GM19035 (cell line): ENCODE data around the gene ENO3.

ENCODE experiments used
- ATAC-seq: cut with Tn5 transposase; IDR thresholded peaks from one replicate; pipeline ENCODE4 v1.9.1; 2021; ENCODE audit not compliant: unreplicated experiment

Gene ENO3

DNA sequence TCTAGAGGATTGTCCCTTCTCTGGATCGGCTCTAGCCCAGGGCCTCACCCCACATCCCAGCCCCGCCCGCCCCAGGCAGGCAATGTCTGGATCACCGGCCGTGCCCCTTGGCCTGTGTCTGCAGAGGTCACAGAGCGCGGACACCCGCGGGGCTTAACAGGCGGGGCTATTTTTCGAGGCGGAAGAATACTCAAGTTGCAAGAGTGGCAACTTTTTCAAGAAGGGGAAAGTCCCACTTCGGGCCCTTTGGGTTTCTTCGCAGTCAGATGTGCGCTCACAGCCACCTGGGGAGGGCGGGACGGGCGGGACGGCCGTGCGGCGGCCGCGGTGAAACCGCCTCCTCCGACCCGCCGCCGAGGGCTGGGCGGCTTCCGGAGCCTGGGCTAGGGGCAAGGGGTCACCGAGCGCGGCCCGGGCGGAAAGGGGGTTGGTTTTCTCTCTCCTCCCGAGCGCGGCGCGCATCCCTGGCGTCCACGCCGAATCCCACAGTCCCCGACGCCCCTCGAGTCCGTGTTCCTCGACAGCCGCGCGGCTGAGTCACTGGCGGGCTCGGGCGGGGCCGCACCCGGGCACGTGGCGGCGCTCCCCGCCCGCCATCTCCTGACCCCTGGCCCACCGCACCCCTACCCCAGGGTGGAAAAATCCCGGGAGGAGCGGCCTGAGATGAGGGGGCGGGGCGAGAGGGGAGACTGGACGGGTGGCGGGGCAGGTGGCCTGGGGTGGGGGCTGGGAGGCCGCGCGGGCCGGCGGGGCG, 1.4 kb upstream of the ENO3 start:
- ATAC-seq = peak; percentile 39

DNA sequence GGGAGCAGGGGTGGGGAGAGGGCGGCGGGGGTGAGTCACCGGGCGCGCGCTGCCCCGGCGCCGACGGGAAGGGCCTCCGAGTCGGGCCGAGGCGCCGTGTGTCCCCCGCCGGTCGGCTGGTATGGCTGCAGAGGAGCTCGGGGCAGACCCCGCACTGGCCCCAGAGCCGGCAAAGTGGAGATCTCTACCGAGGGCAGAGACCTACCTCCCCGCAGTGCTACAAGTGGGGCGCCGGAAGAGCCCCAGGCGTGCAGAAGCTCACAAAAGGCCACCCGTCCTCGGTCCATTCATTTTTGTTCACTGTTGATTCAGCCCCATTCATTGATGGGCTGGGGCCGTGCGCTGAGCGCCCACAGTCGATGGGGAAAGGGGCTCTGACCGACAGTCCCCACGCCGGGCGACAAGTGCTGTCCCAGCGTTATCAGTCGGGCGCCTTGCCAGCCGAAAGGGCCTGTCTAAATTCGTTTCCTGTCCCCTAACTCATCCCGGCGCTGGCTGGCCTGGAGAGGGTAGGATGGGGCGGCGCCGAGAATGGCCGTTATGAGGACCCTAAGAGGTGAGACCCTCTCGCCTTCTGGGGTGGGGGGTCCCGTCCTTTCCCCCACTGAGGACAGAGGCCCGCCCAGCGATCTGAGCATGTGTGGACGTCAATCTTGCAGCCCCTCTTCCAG, 709 bp upstream of the ENO3 start:
- peak; percentile 0 for ATAC-seq

DNA sequence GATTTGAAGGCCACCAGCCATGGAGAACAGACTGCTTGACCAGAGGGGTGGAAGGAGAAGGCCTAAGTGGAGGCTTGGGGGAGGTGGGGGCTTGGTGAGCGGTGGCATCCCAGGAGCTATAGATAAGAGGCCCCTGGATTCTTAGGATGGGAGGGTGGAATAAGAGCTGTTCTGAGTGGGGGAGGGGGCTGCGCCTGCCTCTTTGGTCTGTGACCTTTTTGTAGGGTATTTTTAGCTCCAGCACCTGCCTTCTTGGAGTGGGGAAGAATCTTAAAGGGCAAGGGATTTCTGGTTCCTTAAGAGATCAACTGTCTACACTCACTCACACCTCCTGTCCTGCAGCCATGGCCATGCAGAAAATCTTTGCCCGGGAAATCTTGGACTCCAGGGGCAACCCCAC, 567 bp downstream of the ENO3 start:
- ATAC-seq = no peak

DNA sequence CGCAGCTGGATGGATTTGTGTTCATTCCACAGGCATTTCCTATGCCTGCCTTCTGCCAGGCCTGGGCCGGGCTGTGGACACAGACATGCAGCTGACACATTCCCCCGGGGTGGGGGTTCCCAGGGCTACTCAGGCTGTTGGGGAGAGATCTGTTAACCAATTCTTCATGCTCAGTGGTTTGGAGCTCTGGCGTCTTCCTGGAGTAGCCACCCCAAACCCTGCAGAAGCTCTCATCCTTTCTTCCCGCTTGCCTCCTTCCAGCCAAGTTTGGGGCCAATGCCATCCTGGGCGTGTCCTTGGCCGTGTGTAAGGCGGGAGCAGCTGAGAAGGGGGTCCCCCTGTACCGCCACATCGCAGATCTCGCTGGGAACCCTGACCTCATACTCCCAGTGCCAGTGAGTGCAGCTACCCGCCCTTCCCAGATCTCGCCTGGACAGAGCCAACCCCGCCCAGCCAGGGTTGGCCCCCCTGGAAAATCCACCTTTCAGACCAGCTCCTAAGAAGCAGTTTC, 2.6 kb downstream of the ENO3 start:
- no peak for ATAC-seq

DNA sequence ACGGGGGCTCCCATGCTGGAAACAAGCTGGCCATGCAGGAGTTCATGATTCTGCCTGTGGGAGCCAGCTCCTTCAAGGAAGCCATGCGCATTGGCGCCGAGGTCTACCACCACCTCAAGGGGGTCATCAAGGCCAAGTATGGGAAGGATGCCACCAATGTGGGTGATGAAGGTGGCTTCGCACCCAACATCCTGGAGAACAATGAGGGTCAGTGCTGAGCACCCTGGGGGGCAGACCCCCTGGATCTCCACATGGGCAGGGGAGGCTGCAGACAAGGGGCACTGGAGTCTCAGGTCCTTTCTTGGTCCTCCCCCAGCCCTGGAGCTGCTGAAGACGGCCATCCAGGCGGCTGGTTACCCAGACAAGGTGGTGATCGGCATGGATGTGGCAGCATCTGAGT, 4.2 kb downstream of the ENO3 start:
- ATAC-seq = no peak

DNA sequence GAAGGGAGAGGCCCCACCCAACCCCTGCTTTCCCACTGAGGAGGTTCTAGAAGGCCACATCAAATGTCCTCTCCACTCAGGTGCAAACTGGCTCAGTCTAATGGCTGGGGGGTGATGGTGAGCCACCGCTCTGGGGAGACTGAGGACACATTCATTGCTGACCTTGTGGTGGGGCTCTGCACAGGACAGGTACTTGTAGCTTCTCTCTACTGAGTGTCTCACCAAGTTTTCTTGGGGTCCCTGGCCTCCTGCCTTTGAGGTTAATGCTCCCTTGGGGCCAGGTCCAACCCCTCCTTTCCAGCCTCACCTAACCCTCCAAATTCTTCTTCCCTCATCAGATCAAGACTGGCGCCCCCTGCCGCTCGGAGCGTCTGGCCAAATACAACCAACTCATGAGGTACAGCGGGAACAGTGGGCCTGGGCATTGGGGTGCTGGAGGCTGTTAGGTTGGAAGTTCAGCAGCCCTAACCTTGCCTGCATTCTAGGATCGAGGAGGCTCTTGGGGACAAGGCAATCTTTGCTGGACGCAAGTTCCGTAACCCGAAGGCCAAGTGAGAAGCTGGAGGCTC, 5.7 kb downstream of the ENO3 start:
- ATAC-seq = no peak

DNA sequence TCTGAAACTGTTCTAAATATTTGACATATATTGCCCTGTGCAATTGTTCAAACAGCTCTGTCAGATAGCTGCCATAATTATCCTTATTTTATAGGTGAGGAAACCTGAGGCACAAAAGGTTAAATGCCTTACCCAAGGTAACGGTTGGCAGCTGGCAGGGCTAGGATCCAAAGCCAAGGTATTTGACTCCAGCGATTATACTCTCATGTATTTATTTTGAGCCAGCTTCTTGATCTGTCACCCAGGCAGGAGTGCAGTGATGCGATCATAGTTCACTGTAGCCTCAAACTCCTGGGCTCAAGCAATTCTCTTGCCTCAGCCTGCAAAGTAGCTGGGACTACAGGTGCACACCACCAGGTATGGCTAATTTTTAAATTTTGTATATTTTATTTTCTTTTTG, 7.2 kb downstream of the ENO3 start:
- ATAC-seq = no peak

DNA sequence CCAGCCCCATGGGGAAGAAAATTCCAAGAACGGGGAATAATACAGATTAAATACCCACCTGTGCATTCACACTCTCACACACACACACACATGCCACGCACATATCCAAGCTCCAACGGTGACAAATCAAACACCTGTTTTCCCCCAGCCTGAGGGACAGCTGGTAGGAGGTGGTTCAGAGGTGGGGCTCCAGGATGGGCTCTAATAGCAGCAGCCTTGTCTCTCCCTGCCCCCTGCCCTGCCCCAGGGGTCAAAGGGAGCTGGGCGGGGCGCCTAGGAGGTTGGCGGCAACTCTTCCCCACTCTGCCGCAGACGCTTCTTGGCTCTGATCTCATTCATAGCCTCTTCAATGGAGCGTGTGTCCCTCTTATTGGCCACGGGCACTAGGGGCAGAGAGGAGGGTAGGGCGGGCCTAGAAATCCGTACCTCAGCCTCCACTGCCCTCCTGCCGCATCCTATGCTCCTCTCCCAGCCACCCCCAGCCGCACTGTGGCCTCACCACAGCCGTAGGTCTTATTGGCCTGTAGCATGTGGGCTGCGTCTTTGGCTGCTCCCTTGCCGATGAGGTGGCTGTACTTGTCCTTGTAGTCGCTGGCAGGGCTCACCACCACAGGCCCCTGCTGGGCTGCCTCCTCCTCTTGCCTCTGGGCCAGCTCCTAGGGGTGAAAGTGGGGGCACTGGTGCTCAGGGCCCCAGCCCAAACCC, 8.5 kb downstream of the ENO3 start:
- ATAC-seq = no peak

DNA sequence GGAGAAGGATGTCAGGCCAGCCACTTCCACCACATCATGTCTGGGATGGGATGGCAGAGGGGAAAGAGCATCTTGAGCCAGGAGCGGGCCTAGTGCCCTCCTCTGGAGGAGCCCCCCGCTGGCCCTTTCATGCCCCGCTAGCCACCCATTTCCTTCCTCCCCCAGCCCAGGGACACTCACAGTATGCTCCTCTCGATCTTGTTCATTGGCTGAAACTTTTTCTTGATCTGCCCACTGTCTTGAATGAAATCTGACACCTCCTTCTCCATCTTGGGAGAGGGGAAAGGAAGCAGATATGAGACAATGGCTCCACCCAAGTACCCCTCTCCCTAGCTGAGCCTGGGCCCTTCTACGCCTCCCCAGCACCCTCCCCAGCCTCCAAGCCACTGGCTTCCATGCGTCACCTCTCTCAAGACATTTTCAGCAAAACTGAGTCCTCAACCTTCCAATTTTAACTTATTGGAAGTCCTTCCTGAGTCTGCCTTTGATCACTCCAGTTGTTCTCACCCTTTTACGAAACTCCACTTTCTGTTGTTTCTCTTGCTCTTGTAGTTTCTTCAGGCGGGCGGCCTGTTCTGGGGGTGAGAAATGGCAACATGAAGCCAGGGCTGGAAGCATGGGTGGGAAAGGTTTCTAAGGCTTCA, 9.5 kb downstream of the ENO3 start:
- no peak for ATAC-seq

DNA sequence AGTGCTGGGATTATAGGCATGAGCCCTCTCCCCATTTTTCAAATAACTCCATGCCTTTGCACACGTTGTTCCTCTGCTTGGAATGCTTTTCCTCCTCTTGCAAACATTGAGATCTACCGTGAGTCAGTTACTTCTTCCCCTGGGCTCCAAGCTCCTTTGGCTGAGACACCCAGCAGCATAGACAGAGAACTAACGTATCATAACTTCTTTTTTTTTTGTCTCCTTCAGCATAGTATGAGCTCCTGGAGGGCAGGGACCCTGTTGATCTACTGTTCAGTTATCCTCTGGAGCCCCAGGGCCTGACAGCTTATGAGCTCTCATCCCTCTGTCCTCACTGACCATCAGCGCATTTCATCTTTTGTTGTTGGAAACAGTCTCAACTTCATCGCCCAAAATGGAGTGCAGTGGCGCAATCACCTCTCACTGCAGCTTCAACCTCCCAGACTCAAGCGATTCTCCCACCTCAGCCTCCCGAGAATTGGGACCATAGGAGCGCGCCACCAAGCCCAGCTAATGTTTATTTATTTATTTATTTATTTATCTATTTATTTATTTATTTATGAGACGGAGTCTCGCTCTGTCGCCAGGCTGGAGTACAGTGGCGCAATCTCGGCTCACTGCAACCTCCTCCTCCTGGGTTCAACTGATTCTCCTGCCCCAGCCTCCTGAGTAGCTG, 14.5 kb downstream of the ENO3 start:
- no peak for ATAC-seq

DNA sequence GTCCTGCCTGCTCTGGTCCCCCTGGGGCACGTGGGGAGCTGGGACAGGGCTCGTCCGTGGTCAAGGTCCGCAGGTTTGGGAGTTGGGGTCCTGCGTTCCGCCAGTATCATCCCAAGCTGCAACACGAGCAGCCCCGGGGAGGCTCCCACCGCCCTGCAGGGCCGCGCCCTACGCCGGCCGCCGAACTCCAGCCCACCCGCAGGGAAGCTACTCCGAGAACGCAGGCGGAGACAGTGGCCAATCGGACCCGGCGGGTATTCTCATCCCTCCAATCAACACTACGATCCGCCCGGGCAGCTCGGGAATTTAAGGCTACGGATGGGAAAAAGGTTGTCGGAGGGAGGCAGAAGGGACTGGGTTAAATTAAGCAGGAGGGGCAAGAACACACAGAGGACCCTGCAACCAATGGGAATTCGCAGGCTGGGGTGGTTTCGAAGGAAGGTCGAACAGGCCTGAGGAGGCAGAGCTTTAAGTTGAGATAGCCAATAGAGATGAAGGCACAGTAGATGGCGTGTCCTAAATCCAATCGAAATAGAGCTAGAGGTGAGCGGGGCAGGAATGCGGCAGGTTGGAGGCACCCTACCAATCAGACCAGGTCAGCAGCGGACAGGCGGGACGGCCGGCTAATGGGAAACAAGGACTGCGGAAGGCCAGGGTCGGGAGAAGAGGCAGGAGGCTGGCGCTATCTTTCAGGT, 16.1 kb downstream of the ENO3 start:
- ATAC-seq = peak; percentile 80

DNA sequence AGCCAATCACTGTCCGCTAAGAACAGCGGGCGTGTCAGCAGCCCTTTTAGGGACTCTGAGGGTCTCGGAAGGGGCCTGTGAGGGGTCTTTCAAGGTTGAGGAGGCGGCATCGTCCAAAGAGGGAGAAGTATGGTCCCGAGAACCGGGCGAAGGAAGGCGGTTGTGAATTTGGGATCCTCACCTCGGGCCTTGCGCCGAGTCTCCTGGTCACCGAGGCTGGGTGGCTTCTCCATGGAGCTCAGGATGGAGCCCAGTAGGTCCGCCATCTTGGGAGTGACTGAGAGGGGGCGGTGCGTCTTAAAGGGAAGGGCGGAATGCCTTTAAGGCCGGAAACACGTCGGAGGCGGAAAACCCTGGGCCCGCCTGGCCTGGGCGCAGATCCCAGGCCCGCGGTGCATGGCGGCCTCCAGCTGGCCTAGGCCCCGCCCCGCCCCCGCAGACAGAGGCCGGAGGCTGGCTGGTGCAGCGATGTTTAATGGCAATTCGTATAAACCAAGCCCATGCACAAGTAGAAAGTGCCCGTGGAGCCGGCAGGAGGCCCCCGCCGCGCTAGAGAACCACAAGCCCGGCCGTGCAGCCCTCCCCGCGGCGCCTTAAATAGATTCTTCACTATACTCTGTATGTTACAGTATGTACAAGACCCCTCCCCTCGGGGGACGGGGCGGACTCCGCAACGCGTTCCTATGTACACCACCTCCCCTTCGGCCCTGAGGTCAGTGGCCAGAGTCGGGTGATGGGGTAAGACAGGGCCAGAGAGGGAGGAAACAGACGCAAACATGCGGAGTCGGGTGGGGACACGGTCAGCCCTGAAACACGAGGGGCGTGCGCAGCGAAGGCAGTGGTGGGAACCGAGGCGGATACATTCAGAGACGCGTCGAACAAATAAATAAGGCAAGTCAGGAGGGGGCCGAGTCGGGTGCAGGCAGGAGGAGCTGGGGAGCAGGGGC, 16.9 kb downstream of the ENO3 start, which contains the start of gene SPAG7:
Gene SPAG7 (minus strand): TSS at position 279 of the 947 bp plus-strand sequence. CDS start 13 bp downstream, at position 266.
- peak; percentile 62 for ATAC-seq

DNA sequence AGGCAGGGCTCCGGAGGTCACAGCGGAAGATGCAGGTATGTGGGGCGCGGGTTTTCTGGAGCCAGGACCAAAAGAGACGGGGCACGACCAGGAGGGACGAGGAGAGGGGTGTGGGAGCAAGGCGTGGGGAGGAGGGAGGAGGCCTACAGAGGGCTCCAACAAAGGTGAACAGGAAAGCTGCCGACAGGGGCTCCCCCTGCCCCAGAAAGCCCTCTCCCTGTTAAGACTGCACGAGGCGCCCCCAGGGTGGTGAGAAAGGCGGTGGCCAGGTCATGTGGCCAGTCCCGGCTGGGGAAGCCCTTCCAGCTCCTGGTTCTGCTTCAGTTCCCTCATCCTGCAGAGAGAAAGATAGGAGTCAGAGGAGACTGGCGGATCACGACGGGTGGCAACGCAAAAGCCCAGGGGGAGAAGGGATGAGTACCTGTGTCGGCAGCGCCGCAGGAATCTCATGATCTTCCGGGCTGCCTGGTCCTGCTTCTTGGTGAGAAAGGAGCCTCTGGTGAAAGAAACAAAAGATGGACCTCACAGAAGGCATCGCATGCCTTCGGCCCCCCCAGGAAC, 17.6 kb downstream of the ENO3 start:
- ATAC-seq = no peak

DNA sequence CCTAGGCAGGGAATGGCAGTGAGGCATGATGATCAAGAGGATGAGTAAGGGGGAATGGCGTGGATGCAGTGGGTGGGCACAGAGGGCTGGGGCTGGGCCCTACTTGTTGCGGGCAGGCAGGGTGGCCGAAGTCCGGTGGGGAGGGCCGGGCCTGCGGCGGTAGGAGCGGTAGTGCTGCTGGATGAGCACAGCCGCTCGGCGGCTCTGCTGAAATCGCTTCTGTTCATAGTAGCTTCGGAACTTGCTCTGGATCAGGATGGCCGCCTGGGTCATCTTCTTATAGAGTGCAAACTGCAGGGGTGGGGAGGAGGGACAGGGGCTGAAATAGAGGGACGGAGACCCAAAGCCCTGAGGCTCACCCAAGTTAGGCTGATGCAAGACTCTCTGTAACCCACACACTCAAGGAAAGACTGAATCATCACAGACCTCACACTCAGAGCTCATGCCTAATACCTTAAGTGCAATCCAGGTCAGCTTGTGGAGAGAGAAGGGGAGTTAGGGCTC, 18.2 kb downstream of the ENO3 start:
- no peak for ATAC-seq

DNA sequence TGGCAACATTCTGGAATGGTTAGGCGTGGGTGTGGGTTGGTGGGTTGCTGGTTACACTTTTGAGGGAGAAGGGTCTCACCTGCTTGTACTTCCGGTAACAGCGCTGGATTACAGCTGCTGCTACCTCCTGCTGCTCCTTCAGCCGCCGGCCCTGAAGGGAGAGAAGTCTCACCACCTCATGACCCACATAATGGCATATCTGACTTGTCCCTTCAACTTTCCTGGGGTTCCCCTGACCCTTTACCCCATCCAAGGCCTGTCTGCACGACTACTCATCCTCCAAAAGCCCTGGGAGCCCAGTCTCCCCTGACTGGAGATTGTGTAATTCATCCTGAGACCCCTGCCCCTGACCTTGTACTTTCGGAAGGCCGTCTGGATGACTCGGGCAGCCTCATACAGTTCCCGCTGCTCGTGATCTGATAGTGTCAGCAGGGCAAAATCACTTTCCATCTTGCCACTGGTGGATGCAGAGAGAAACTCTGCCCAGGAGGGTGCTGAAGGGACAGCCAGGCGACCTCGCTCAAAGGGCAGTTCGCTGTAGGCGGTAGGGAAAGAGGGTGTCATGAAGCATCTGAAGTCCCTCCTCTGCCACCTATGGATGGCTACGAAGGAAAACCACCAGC, 18.7 kb downstream of the ENO3 start:
- ATAC-seq = no peak

DNA sequence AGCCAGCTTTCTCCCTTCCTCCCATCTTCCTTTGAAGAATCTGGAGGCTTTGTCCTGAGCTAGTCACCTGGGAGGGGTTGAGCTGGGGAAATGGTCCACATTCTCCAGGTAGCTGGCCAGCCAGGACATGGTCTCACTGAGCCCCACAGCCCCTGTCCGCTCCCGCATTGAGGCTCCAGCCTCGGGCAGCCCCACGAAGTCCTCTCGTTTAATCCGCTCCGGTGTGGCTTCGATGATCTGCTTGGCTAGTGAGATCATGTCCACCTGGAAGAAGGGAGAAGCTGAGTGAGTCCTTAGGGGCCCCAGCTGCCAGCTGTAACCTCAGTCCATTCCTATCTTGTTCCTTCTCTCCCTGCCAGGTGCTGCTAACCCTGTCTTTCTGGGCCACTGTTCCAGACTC, 19.4 kb downstream of the ENO3 start:
- no peak for ATAC-seq

DNA sequence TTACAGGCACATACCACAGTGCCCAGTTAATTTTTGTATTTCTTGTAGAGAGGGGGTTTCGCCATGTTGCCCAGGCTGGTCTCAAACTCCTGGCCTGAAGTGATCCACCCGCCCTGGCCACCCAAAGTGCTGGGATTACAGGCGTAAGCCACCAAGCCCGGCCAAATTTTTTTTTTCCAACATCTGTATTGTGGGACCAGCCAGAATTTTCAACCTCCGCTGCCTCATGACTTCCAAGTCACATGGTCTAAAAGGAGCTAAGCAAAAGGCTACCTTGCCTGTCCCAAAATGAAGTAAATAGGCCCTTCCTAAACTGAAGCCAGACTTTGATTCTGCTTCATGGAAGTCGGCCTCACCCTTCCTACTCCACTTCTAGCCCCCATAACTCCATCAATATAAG, 20.9 kb downstream of the ENO3 start:
- no peak for ATAC-seq

DNA sequence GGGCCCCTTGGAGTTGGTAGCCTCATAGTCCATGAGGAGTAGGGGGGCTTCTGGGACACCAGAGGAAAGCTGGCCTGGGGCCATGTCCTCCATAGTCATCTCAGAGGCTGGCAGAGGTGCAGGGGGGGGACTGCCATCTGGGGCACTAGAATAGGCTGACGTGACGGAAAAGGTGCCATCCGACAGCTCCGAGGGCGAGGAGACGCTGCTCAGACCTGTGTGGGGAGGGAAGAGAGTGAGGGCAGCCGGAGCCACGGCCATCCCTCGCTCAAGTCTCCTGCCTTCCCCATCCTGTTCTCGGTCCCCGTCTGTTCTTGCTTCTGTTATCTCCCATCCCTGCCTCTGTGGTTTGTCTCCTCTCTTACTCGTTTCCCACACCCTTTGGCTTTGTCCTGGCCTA, 21.4 kb downstream of the ENO3 start:
- ATAC-seq = no peak
